HEK293 (cell line): Measurements from ENCODE around the gene CTCFL.
A peak's percentile ranks its signal among the peaks of the same experiment; 100 is the strongest.

ENCODE experiments used
- CTCF ChIA-PET: fragments of 350-600 bp; formaldehyde crosslinking; extraction: SDS; loops from one replicate; lab custom pipeline; 2021; ENCODE audit warnings: antibody characterized with exemption; lab: Yijun Ruan, JAX
- POLR2A ChIA-PET: fragments of 300-600 bp; formaldehyde crosslinking; extraction: SDS; loops from one replicate; lab custom pipeline; 2020; ENCODE audit warnings: antibody characterized with exemption, inconsistent platforms; lab: Yijun Ruan, JAX
- H3K27ac ChIP-seq: fragments of 200-500 bp; sonication (Bioruptor generic); 2 replicates; pipeline ENCODE4 v1.5.1; 2014; ENCODE audit warnings: low read depth, low read length, control low read depth, inconsistent platforms; ENCODE audit errors: extremely low read depth
- H3K36me3 ChIP-seq, 2 experiments: fragments of 200-500 bp in 1 of 2; sonication (Bioruptor generic) in 1 of 2; 1 replicate in 1 of 2; 2 replicates in 1 of 2; pipeline ENCODE4 v1.5.1; 2014 to 2017; ENCODE audit warnings: inconsistent platforms in 2 of 2, low read length in 2 of 2; ENCODE audit not compliant: control insufficient read depth in 2 of 2, insufficient read depth in 1 of 2
- H3K4me1 ChIP-seq: fragments of 200-500 bp; sonication (Bioruptor generic); 2 replicates; pipeline ENCODE4 v1.5.1; 2014; ENCODE audit warnings: mild to moderate bottlenecking, low read length, inconsistent platforms; ENCODE audit not compliant: control insufficient read depth, insufficient read depth
- H3K4me3 ChIP-seq: 2 replicates; pipeline ENCODE4 v1.5.1; 2011; ENCODE audit warnings: low read depth, mild to moderate bottlenecking, control low read depth, low read length, moderate library complexity
- H3K9me3 ChIP-seq: fragments of 200-500 bp; sonication (Bioruptor generic); 2 replicates; pipeline ENCODE4 v1.5.1; 2014; ENCODE audit warnings: low read depth, low read length, inconsistent platforms; ENCODE audit not compliant: control insufficient read depth, insufficient read depth
- HOXD13 ChIP-seq: sonication (generic); formaldehyde crosslinking; IDR thresholded peaks from 2 replicates; pipeline ENCODE4 v1.8.0; 2022; ENCODE audit warnings: missing genetic modification reagents, borderline replicate concordance
- KLF16 ChIP-seq: fragments of 450-650 bp; formaldehyde crosslinking; IDR thresholded peaks from 2 replicates; pipeline ENCODE4 v1.5.1; 2017; ENCODE audit warnings: missing biosample characterization, missing genetic modification characterization
- KLF9 ChIP-seq: fragments of 450-650 bp; formaldehyde crosslinking; IDR thresholded peaks from 2 replicates; pipeline ENCODE4 v1.5.1; 2016; ENCODE audit warnings: missing biosample characterization, missing genetic modification characterization, low read depth
- ZBTB1 ChIP-seq: fragments of 450-650 bp; formaldehyde crosslinking; IDR thresholded peaks from 2 replicates; pipeline ENCODE4 v1.5.1; 2016; ENCODE audit warnings: missing biosample characterization, missing genetic modification characterization
- ZFP41 ChIP-seq: fragments of 450-650 bp; formaldehyde crosslinking; IDR thresholded peaks from 2 replicates; pipeline ENCODE4 v1.5.1; 2016; ENCODE audit warnings: missing biosample characterization, missing genetic modification characterization, borderline replicate concordance
- ZNF10 ChIP-seq: fragments of 450-650 bp; formaldehyde crosslinking; IDR thresholded peaks from 2 replicates; pipeline ENCODE4 v1.5.1; 2017; ENCODE audit warnings: missing biosample characterization, missing genetic modification characterization
- ZNF138 ChIP-seq: fragments of 450-650 bp; formaldehyde crosslinking; IDR thresholded peaks from 2 replicates; pipeline ENCODE4 v1.5.1; 2016; ENCODE audit warnings: missing biosample characterization, missing genetic modification characterization, borderline replicate concordance
- ZNF335 ChIP-seq: fragments of 450-650 bp; formaldehyde crosslinking; conservative IDR thresholded peaks from 2 replicates; pipeline ENCODE4 v1.5.1; 2016; ENCODE audit warnings: missing biosample characterization, missing genetic modification characterization
- ZNF354C ChIP-seq: fragments of 450-650 bp; formaldehyde crosslinking; IDR thresholded peaks from 2 replicates; pipeline ENCODE4 v1.5.1; 2016; ENCODE audit warnings: missing biosample characterization, missing genetic modification characterization, low read depth, borderline replicate concordance
- ZNF394 ChIP-seq: fragments of 450-650 bp; formaldehyde crosslinking; IDR thresholded peaks from 2 replicates; pipeline ENCODE4 v1.5.1; 2016; ENCODE audit warnings: missing biosample characterization, missing genetic modification characterization, mild to moderate bottlenecking, moderate library complexity, borderline replicate concordance
- ZNF433 ChIP-seq: fragments of 450-650 bp; formaldehyde crosslinking; IDR thresholded peaks from 2 replicates; pipeline ENCODE4 v1.5.1; 2016; ENCODE audit warnings: missing biosample characterization, missing genetic modification characterization, low read depth
- ZNF544 ChIP-seq: fragments of 450-650 bp; formaldehyde crosslinking; IDR thresholded peaks from 2 replicates; pipeline ENCODE4 v1.5.0; 2017; ENCODE audit warnings: missing biosample characterization, missing genetic modification characterization
- ZNF548 ChIP-seq: fragments of 450-650 bp; formaldehyde crosslinking; IDR thresholded peaks from 2 replicates; pipeline ENCODE4 v1.5.1; 2016; ENCODE audit warnings: missing biosample characterization, missing genetic modification characterization
- ZNF701 ChIP-seq: fragments of 450-650 bp; formaldehyde crosslinking; IDR thresholded peaks from 2 replicates; pipeline ENCODE4 v1.5.1; 2016; ENCODE audit warnings: missing biosample characterization, missing genetic modification characterization
- TF ChIP-seq, protein P1 (sequence below): fragments of 450-650 bp; formaldehyde crosslinking; IDR thresholded peaks from 2 replicates; pipeline ENCODE4 v1.5.1; 2016; ENCODE audit warnings: missing biosample characterization, missing genetic modification characterization
- TF ChIP-seq, protein P2 (sequence below): fragments of 450-650 bp; formaldehyde crosslinking; IDR thresholded peaks from 2 replicates; pipeline ENCODE4 v1.5.1; 2016; ENCODE audit warnings: missing biosample characterization, missing genetic modification characterization
- TF ChIP-seq, protein P3 (sequence below): fragments of 450-650 bp; formaldehyde crosslinking; IDR thresholded peaks from 2 replicates; pipeline ENCODE4 v1.5.1; 2016; ENCODE audit warnings: missing biosample characterization, missing genetic modification characterization

Gene CTCFL

DNA sequence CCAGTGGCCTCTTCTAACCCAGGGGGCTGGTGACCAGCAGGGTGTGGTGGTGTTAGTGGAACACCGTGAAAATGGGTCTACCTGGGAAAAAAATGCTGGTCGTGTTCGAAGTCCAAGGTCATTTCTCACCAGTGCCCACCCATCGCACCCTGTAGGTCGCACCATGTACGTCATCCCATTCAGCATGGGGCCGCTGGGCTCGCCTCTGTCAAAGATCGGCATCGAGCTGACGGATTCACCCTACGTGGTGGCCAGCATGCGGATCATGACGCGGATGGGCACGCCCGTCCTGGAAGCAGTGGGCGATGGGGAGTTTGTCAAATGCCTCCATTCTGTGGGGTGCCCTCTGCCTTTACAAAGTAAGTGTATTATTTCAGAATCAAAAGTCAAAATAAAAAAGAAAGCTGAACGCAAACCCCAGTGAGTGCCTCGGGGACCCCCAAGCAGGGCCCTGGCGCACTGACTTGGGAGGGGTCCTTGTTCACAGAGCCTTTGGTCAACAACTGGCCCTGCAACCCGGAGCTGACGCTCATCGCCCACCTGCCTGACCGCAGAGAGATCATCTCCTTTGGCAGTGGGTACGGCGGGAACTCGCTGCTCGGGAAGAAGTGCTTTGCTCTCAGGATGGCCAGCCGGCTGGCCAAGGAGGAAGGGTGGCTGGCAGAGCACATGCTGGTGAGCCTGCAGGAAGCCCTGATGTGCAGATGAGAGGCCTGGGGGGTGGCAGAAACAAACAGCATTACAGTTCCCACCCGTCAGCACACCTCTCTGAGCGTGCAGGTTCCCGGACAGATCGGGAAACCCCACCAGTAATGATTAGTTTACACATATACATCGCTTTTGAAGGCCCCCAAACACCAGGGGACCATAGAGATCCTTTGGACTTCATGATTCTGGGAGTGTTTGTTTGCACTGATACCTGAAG, 37.9 kb upstream of the CTCFL start:
- CTCF ChIA-PET: interaction anchor here (1.0 to 4.8 kb wide), 3 partner anchors 11 to 32 kb away, joined by 3 to 21 read pairs (median 3); no protein-coding TSS in a partner anchor

GRCh38 chr20:57561356-57562279, 36.7 kb upstream of the CTCFL start:
- H3K27ac ChIP-seq: no peak overlapping the region
- CTCF ChIA-PET: interaction anchor here (0.6 to 4.8 kb wide), 5 partner anchors 9 to 32 kb away, joined by 3 to 21 read pairs (median 3); no protein-coding TSS in a partner anchor
- peaks cover 0 to 15% of the 10 kb centered on the region in 2 experiments; a peak in 1 of 3 replicates for H3K36me3 ChIP-seq
- no peaks in the 10 kb centered on the region for H3K9me3 ChIP-seq
- H3K4me3 ChIP-seq: no peak overlapping the region
- H3K4me1 ChIP-seq: no peaks in the 10 kb centered on the region
- POLR2A ChIA-PET: no interaction called here
- no peak for TF ChIP-seq ZNF701
- TF ChIP-seq, protein P1, sequence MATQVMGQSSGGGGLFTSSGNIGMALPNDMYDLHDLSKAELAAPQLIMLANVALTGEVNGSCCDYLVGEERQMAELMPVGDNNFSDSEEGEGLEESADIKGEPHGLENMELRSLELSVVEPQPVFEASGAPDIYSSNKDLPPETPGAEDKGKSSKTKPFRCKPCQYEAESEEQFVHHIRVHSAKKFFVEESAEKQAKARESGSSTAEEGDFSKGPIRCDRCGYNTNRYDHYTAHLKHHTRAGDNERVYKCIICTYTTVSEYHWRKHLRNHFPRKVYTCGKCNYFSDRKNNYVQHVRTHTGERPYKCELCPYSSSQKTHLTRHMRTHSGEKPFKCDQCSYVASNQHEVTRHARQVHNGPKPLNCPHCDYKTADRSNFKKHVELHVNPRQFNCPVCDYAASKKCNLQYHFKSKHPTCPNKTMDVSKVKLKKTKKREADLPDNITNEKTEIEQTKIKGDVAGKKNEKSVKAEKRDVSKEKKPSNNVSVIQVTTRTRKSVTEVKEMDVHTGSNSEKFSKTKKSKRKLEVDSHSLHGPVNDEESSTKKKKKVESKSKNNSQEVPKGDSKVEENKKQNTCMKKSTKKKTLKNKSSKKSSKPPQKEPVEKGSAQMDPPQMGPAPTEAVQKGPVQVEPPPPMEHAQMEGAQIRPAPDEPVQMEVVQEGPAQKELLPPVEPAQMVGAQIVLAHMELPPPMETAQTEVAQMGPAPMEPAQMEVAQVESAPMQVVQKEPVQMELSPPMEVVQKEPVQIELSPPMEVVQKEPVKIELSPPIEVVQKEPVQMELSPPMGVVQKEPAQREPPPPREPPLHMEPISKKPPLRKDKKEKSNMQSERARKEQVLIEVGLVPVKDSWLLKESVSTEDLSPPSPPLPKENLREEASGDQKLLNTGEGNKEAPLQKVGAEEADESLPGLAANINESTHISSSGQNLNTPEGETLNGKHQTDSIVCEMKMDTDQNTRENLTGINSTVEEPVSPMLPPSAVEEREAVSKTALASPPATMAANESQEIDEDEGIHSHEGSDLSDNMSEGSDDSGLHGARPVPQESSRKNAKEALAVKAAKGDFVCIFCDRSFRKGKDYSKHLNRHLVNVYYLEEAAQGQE (tag by site-specific recombination): peak; percentile 58; the same call in 1 of the 2 replicates
- TF ChIP-seq, all 188 proteins: peak for 1

More for the DNA sequence above, 37.9 kb upstream of the CTCFL start:
- Histone ChIP-seq H3K27ac (no peak overlapping the region), H3K4me3 (no peak overlapping the region), H3K9me3 (no peaks in the 10 kb centered on the region), H3K4me1 (no peaks in the 10 kb centered on the region), H3K36me3 (peaks cover 0 to 15% of the 10 kb centered on the region in 2 experiments; a peak in 1 of 3 replicates)
- no peak for TF ChIP-seq ZNF433 (tag by site-specific recombination)
- no peak for TF ChIP-seq HOXD13 (CRISPR knock-in tag)
- no peak for TF ChIP-seq ZFP41 (tag by site-specific recombination)
- TF ChIP-seq ZNF548 (tag by site-specific recombination): no peak
- no peak for TF ChIP-seq KLF16
- TF ChIP-seq ZNF394: no peak
- no peak for TF ChIP-seq ZNF544 (tag by site-specific recombination)
- no peak for TF ChIP-seq KLF9
- no peak for TF ChIP-seq ZNF10 (tag by site-specific recombination)
- TF ChIP-seq, protein P2, sequence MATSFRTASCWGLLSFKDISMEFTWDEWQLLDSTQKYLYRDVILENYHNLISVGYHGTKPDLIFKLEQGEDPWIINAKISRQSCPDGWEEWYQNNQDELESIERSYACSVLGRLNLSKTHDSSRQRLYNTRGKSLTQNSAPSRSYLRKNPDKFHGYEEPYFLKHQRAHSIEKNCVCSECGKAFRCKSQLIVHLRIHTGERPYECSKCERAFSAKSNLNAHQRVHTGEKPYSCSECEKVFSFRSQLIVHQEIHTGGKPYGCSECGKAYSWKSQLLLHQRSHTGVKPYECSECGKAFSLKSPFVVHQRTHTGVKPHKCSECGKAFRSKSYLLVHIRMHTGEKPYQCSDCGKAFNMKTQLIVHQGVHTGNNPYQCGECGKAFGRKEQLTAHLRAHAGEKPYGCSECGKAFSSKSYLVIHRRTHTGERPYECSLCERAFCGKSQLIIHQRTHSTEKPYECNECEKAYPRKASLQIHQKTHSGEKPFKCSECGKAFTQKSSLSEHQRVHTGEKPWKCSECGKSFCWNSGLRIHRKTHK (tag by site-specific recombination): no peak
- TF ChIP-seq ZBTB1 (tag by site-specific recombination): no peak
- TF ChIP-seq ZNF335: no peak
- TF ChIP-seq, protein P3, sequence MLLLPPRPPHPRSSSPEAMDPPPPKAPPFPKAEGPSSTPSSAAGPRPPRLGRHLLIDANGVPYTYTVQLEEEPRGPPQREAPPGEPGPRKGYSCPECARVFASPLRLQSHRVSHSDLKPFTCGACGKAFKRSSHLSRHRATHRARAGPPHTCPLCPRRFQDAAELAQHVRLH (tag by site-specific recombination): no peak
- TF ChIP-seq ZNF138 (tag by site-specific recombination): no peak
- TF ChIP-seq ZNF354C (tag by site-specific recombination): no peak
- POLR2A ChIA-PET: no interaction called here
